ENCODE data around the gene KIAA1191.

The KIAA1191 gene

GRCh38 chr5:176394096-176394495 is 32.5 kb upstream of the KIAA1191 start:
- Histone ChIP-seq H3K4me1 (ENCODE audit: low read depth, poor library complexity, severe bottlenecking) (peaks cover 23% of the 10 kb centered on the region), H3K4me3 (IDR thresholded peaks at IDR 0.05; ENCODE audit: insufficient read depth, low read depth, low read length) (no peak overlapping the region), H3K36me3 (ENCODE audit: insufficient read depth) (no peaks in the 10 kb centered on the region), H3K27ac (no peak overlapping the region), H2AFZ (ENCODE audit: low read depth) (no peak overlapping the region), H3K4me2 (no peak overlapping the region), H3K9ac (no peak overlapping the region), H4K20me1 (ENCODE audit: insufficient read depth) (no peaks in the 10 kb centered on the region), H3K27me3 (ENCODE audit: insufficient read depth, low read depth) (no peaks in the 10 kb centered on the region), H3K79me2 (ENCODE audit: insufficient read depth, low read depth) (peaks cover 9% of the 10 kb centered on the region; the same call in 1 of the 2 replicates)
- TF ChIP-seq, protein P1, sequence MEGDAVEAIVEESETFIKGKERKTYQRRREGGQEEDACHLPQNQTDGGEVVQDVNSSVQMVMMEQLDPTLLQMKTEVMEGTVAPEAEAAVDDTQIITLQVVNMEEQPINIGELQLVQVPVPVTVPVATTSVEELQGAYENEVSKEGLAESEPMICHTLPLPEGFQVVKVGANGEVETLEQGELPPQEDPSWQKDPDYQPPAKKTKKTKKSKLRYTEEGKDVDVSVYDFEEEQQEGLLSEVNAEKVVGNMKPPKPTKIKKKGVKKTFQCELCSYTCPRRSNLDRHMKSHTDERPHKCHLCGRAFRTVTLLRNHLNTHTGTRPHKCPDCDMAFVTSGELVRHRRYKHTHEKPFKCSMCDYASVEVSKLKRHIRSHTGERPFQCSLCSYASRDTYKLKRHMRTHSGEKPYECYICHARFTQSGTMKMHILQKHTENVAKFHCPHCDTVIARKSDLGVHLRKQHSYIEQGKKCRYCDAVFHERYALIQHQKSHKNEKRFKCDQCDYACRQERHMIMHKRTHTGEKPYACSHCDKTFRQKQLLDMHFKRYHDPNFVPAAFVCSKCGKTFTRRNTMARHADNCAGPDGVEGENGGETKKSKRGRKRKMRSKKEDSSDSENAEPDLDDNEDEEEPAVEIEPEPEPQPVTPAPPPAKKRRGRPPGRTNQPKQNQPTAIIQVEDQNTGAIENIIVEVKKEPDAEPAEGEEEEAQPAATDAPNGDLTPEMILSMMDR (conservative IDR thresholded peaks at IDR 0.05; ENCODE audit: low read depth, low read length), result no peak

- no peaks in the 10 kb centered on the region for H3K27me3 ChIP-seq (ENCODE audit: insufficient read depth, low read depth)
- H3K4me2 ChIP-seq, result no peak overlapping the region
- H3K27ac ChIP-seq, result no peak overlapping the region
- H3K36me3 ChIP-seq (ENCODE audit: insufficient read depth), result no peaks in the 10 kb centered on the region
- TF ChIP-seq, protein P1 (conservative IDR thresholded peaks at IDR 0.05; ENCODE audit: low read depth, low read length), result no peak
- peaks cover 23% of the 10 kb centered on the region for H3K4me1 ChIP-seq (ENCODE audit: low read depth, poor library complexity, severe bottlenecking)
- H2AFZ ChIP-seq (ENCODE audit: low read depth), result no peak overlapping the region
- no peak overlapping the region for H3K4me3 ChIP-seq (IDR thresholded peaks at IDR 0.05; ENCODE audit: insufficient read depth, low read depth, low read length)
- H4K20me1 ChIP-seq (ENCODE audit: insufficient read depth), result no peaks in the 10 kb centered on the region
- H3K9ac ChIP-seq, result no peak overlapping the region
- H3K79me2 ChIP-seq (ENCODE audit: insufficient read depth, low read depth), result peaks cover 18% of the 10 kb centered on the region
Measured at GRCh38 chr5:176392526-176392925, 31.0 kb upstream of the KIAA1191 start.

- Histone ChIP-seq H4K20me1 (ENCODE audit: insufficient read depth) (no peaks in the 10 kb centered on the region), H3K4me1 (ENCODE audit: low read depth, poor library complexity, severe bottlenecking) (peaks cover 26% of the 10 kb centered on the region), H3K27me3 (ENCODE audit: insufficient read depth, low read depth) (no peaks in the 10 kb centered on the region), H3K79me2 (ENCODE audit: insufficient read depth, low read depth) (peaks cover 23% of the 10 kb centered on the region), H3K36me3 (ENCODE audit: insufficient read depth) (no peaks in the 10 kb centered on the region), H3K9ac (no peak overlapping the region), H3K27ac (no peak overlapping the region), H3K4me2 (no peak overlapping the region), H3K4me3 (IDR thresholded peaks at IDR 0.05; ENCODE audit: insufficient read depth, low read depth, low read length) (no peak overlapping the region), H2AFZ (ENCODE audit: low read depth) (no peak overlapping the region)
- TF ChIP-seq, protein P1 (conservative IDR thresholded peaks at IDR 0.05; ENCODE audit: low read depth, low read length), result no peak
Measured at GRCh38 chr5:176391999-176392398, 30.4 kb upstream of the KIAA1191 start.

DNA sequence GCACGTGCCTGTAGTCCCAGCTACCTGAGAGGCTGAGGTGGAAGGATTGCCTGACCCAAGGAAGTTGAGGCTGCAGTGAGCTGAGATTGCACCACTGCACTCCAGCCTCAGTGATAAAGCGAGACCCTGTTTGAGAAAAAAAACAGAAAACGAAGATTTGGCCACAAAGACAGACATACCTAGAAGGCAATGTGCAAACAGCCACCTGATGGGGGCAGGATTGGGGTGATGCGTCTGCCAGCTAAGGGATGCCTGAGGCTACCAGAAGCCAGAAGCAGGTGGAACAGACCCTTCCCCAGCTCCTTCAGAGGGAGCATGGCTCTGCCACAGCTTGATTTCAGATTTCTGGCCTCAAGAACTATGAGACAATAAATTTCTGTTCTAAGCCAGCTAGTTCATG is 29.9 kb upstream of the KIAA1191 start:
- Histone ChIP-seq H3K27me3 (ENCODE audit: insufficient read depth, low read depth) (no peaks in the 10 kb centered on the region), H3K79me2 (ENCODE audit: insufficient read depth, low read depth) (peaks cover 28% of the 10 kb centered on the region), H3K36me3 (ENCODE audit: insufficient read depth) (0 out of 2 replicates have a peak, but pooled peaks cover under 1% of the 10 kb centered on the region), H3K4me2 (no peak overlapping the region), H2AFZ (ENCODE audit: low read depth) (no peak overlapping the region), H3K4me3 (IDR thresholded peaks at IDR 0.05; ENCODE audit: insufficient read depth, low read depth, low read length) (no peak overlapping the region), H4K20me1 (ENCODE audit: insufficient read depth) (no peaks in the 10 kb centered on the region), H3K27ac (no peak overlapping the region), H3K4me1 (ENCODE audit: low read depth, poor library complexity, severe bottlenecking) (peaks cover 26% of the 10 kb centered on the region), H3K9ac (no peak overlapping the region)
- TF ChIP-seq, protein P1 (conservative IDR thresholded peaks at IDR 0.05; ENCODE audit: low read depth, low read length), result no peak

Measured in KMS-11 (cell line).